ENCODE results near the gene SMIM26.

DNA sequence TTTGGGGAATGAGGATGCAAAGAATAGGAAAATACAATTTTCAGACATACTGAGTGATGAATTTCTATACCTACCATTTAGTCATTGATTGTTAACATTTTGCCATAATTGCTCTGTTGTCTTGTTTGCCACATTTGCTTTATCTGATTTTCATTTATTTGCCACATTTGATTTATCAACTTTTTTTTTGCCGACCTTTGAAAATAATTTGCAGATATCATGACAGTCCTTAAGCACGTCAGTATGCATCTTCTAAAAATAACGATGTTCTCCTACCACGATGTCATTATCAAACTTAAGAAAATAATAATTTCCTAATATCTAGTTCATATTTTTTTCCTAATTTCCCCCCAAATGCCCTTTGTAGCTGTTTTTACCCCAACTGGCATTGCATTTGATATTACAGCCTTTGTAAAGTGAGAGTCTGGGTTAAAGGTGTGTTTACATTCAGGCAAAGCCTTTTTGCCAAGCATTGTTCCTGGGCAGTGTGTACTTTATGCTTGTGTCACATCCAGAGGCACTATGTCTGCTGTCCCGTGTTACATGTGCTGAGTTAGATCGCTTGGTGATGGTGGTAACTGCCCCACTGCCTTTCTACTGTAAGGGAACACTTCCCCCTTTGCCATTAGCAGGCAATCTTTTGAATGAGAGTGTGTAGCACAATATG lies 33.1 kb upstream of the SMIM26 start:
- no peak for TF ChIP-seq POLR2A (IDR thresholded peaks at IDR 0.05)
- TF ChIP-seq, protein P1, sequence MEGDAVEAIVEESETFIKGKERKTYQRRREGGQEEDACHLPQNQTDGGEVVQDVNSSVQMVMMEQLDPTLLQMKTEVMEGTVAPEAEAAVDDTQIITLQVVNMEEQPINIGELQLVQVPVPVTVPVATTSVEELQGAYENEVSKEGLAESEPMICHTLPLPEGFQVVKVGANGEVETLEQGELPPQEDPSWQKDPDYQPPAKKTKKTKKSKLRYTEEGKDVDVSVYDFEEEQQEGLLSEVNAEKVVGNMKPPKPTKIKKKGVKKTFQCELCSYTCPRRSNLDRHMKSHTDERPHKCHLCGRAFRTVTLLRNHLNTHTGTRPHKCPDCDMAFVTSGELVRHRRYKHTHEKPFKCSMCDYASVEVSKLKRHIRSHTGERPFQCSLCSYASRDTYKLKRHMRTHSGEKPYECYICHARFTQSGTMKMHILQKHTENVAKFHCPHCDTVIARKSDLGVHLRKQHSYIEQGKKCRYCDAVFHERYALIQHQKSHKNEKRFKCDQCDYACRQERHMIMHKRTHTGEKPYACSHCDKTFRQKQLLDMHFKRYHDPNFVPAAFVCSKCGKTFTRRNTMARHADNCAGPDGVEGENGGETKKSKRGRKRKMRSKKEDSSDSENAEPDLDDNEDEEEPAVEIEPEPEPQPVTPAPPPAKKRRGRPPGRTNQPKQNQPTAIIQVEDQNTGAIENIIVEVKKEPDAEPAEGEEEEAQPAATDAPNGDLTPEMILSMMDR (IDR thresholded peaks at IDR 0.05): no peak

Data from adrenal gland (tissue), 5 donors.